Liver (tissue), 9 donors: ENCODE data around the gene CLEC4G. TPM values are rescaled to one million over a fixed set of nuclear protein-coding genes. Genes with fewer than 3 reads are reported as not detected.

Experiments used
- DNase-seq: peaks from one replicate; pipeline ENCODE4 v3.0.0-alpha.2; 2017; ENCODE audit warnings: low spot score
- H3K27ac ChIP-seq, 2 donors: one replicate each; pipeline ENCODE4 v1.7.0; 2013; ENCODE audit warnings: inconsistent platforms in 2 of 2, low read length in 2 of 2, control low read depth in 1 of 2, low read depth in 1 of 2, mild to moderate bottlenecking in 1 of 2
- H3K27me3 ChIP-seq, 4 donors: one replicate each; pipeline versions ENCODE4 v1.6.1 to v1.7.0; 2013; ENCODE audit warnings: low read length in 3 of 4, inconsistent platforms in 1 of 4, mild to moderate bottlenecking in 1 of 4, moderate library complexity in 1 of 4; ENCODE audit not compliant: control insufficient read depth in 4 of 4, insufficient read depth in 4 of 4
- H3K36me3 ChIP-seq, 4 donors: one replicate each; pipeline versions ENCODE4 v1.6.1 to v1.7.0; 2013; ENCODE audit warnings: low read length in 3 of 4, mild to moderate bottlenecking in 3 of 4, low read depth in 1 of 4, moderate library complexity in 1 of 4; ENCODE audit not compliant: control insufficient read depth in 4 of 4, insufficient read depth in 3 of 4
- H3K4me1 ChIP-seq, 4 donors: one replicate each; pipeline versions ENCODE4 v1.6.1 to v1.7.0; 2013; ENCODE audit warnings: low read length in 3 of 4, mild to moderate bottlenecking in 3 of 4, moderate library complexity in 1 of 4; ENCODE audit not compliant: control insufficient read depth in 4 of 4, insufficient read depth in 4 of 4
- H3K4me3 ChIP-seq, 3 donors: one replicate each; pipeline versions ENCODE4 v1.6.1 to v1.7.0; 2013; ENCODE audit warnings: low read length in 3 of 3, control low read depth in 1 of 3, low read depth in 1 of 3, mild to moderate bottlenecking in 1 of 3
- H3K9ac ChIP-seq, 2 donors: one replicate each; pipeline ENCODE4 v1.7.0; 2013; ENCODE audit warnings: low read length in 2 of 2, mild to moderate bottlenecking in 2 of 2, moderate library complexity in 2 of 2, control low read depth in 1 of 2, low read depth in 1 of 2
- H3K9me3 ChIP-seq, 4 donors: one replicate each; pipeline versions ENCODE4 v1.6.1 to v1.7.0; 2013; ENCODE audit warnings: low read length in 3 of 4; ENCODE audit not compliant: control insufficient read depth in 4 of 4
- EGR1 ChIP-seq, 2 donors: IDR thresholded peaks; 2 replicates each; pipeline ENCODE4 v1.6.1; 2016 to 2018; ENCODE audit warnings: antibody characterized with exemption in 2 of 2, low read depth in 2 of 2
- FOXA1 ChIP-seq: IDR thresholded peaks from 2 replicates; pipeline ENCODE4 v1.6.1; 2016; ENCODE audit warnings: antibody characterized with exemption
- FOXA2 ChIP-seq: IDR thresholded peaks from 2 replicates; pipeline ENCODE4 v1.6.1; 2016; ENCODE audit warnings: antibody characterized with exemption
- GABPA ChIP-seq, 2 donors: IDR thresholded peaks in 1 of 2; conservative IDR thresholded peaks in 1 of 2; 2 replicates each; pipeline ENCODE4 v1.6.1; 2016; ENCODE audit warnings: antibody characterized with exemption in 2 of 2, mild to moderate bottlenecking in 1 of 2, moderate library complexity in 1 of 2
- HNF4A ChIP-seq, 2 donors: conservative IDR thresholded peaks; 2 replicates each; pipeline ENCODE4 v1.6.1; 2016; ENCODE audit warnings: antibody characterized with exemption in 2 of 2, mild to moderate bottlenecking in 2 of 2
- HNF4G ChIP-seq: IDR thresholded peaks from 2 replicates; pipeline ENCODE4 v1.6.1; 2016; ENCODE audit warnings: antibody characterized with exemption
- JUND ChIP-seq, 2 donors: IDR thresholded peaks; 2 replicates each; pipeline ENCODE4 v1.6.1; 2016; ENCODE audit warnings: antibody characterized with exemption in 2 of 2
- NR2F2 ChIP-seq: IDR thresholded peaks from 2 replicates; pipeline ENCODE4 v1.6.1; 2016; ENCODE audit warnings: antibody characterized with exemption
- RAD21 ChIP-seq, 2 donors: IDR thresholded peaks; 2 replicates each; pipeline ENCODE4 v1.6.1; 2016; ENCODE audit warnings: antibody characterized with exemption in 2 of 2, mild to moderate bottlenecking in 2 of 2
- RXRA ChIP-seq, 2 donors: IDR thresholded peaks; 2 replicates each; pipeline ENCODE4 v1.6.1; 2017 to 2018; ENCODE audit warnings: antibody characterized with exemption in 2 of 2, mild to moderate bottlenecking in 1 of 2
- SP1 ChIP-seq: IDR thresholded peaks from 2 replicates; pipeline ENCODE4 v1.6.1; 2018; ENCODE audit warnings: antibody characterized with exemption, mild to moderate bottlenecking
- WGBS: extraction: QIAGEN DNeasy Blood & Tissue Kit; methylation state at CpG from one replicate; pipeline ENCODE4 v1.1.7; 2013; 5-methylcytosine and 5-hydroxymethylcytosine counted together
- polyA plus RNA-seq, 2 donors: library from polyadenylated mRNA; stranded (reverse) in 1 of 2; unstranded in 1 of 2; fragments of 200-250 nt in 1 of 2; fragments of >200 nt in 1 of 2; fragmentation: Nextera tagmentation in 1 of 2; extraction: Ambion mirVana in 1 of 2; gene quantifications; one replicate each; pipeline versions ENCODE4 v1.2.1 to v1.2.3, GENCODE V29; 2013 to 2015
- total RNA-seq, 2 donors: library from RNA; depleted of rRNA; stranded (reverse); fragments of >200 nt; gene quantifications; one replicate each; pipeline ENCODE4 v1.2.3, GENCODE V29; 2014
- TF ChIP-seq, protein P1 (sequence below): fragments of 150-350 bp; IDR thresholded peaks from 2 replicates; pipeline ENCODE4 v1.5.1; 2017; ENCODE audit warnings: improper control_type of control experiment, low read depth, low read length; ENCODE audit not compliant: missing input control
- TF ChIP-seq, protein P2 (sequence below): IDR thresholded peaks from 2 replicates; pipeline ENCODE4 v1.6.1; 2016; ENCODE audit warnings: antibody characterized with exemption
- TF ChIP-seq, protein P3 (sequence below): IDR thresholded peaks from 2 replicates; pipeline ENCODE4 v1.6.1; 2016; ENCODE audit warnings: antibody characterized with exemption, mild to moderate bottlenecking
- TF ChIP-seq, protein P4 (sequence below): IDR thresholded peaks from 2 replicates; pipeline ENCODE4 v1.6.1; 2016; ENCODE audit warnings: antibody characterized with exemption
- donor health status: healthy.
- donor health status: healthy.
- donor health status: healthy.
- donor health status: healthy.
- donor health status: healthy.

CLEC4G gene
- total and polyA plus RNA-seq, 4 donors, result 7.7 to 69.0 (median 45.6) TPM

DNA sequence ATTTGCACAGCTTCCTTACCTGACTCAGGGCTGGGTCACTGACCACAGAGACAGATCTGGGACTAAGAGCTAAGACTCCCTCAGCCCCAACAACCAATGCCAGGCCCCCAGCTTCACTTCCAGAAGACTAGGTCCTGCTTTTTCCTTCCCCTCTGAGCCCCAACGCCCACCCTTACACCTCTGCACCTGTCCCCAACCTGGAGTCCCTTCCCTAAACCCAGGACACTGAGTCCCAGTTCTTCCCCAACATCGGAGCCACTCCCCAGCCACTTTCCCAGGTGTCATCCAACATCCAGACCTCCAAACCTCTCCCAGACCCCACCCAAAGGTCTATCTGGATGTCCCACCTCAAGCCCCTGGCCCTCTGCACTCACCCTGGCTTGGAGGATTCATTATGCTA, 32.9 kb downstream of the CLEC4G start:
- no peak overlapping the region for H3K9ac ChIP-seq
- no peaks in the 10 kb centered on the region for H3K36me3 ChIP-seq
- no peak overlapping the region for H3K4me3 ChIP-seq
- no peaks in the 10 kb centered on the region for H3K4me1 ChIP-seq
- TF ChIP-seq FOXA1 (no peak), NR2F2 (no peak), EGR1 (IDR thresholded peaks at IDR 0.05; ENCODE audit: low read depth in 2 of 2) (no peak), GABPA (IDR thresholded peaks at IDR 0.05 in 1 of 2, conservative IDR thresholded peaks at IDR 0.05 in 1 of 2) (no peak)
- TF ChIP-seq, protein P1, sequence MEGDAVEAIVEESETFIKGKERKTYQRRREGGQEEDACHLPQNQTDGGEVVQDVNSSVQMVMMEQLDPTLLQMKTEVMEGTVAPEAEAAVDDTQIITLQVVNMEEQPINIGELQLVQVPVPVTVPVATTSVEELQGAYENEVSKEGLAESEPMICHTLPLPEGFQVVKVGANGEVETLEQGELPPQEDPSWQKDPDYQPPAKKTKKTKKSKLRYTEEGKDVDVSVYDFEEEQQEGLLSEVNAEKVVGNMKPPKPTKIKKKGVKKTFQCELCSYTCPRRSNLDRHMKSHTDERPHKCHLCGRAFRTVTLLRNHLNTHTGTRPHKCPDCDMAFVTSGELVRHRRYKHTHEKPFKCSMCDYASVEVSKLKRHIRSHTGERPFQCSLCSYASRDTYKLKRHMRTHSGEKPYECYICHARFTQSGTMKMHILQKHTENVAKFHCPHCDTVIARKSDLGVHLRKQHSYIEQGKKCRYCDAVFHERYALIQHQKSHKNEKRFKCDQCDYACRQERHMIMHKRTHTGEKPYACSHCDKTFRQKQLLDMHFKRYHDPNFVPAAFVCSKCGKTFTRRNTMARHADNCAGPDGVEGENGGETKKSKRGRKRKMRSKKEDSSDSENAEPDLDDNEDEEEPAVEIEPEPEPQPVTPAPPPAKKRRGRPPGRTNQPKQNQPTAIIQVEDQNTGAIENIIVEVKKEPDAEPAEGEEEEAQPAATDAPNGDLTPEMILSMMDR, result no peak
- TF ChIP-seq, protein P2, sequence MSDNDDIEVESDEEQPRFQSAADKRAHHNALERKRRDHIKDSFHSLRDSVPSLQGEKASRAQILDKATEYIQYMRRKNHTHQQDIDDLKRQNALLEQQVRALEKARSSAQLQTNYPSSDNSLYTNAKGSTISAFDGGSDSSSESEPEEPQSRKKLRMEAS, result no peak
- no peaks in the 10 kb centered on the region for H3K9me3 ChIP-seq
- DNase-seq, result no peak
- H3K27me3 ChIP-seq, result peaks cover 0 to 4% (median 0%) of the 10 kb centered on the region in 4 donors
- WGBS, result 52% methylated on average over 2 of the region's 2 CpGs
- H3K27ac ChIP-seq, result no peak overlapping the region

DNA sequence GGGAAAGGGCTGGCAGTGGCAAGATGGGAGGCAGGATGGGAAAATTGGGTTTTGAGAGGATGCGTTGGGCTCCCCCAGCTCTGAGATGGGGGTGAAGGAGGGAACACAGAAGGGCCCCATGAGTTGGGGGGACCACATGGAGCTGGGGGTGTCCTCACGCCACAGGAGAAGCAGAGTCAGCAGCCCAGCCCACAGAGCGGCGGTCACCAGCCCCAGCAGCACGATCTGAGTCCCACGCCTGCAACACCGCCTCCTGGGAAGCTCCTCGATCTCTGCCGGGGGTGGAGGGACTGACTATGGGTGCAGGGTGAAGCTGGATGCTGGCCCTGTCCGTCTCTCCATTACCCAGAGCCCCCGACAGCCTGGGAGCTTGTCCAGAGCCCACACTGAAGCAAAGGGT, 33.3 kb downstream of the CLEC4G start:
- Histone ChIP-seq H3K27ac (no peak overlapping the region), H3K4me3 (no peak overlapping the region), H3K4me1 (no peaks in the 10 kb centered on the region), H3K9me3 (no peaks in the 10 kb centered on the region), H3K27me3 (peaks cover 0 to 4% (median 0%) of the 10 kb centered on the region in 4 donors), H3K36me3 (no peaks in the 10 kb centered on the region), H3K9ac (no peak overlapping the region)
- 34% methylated on average over 11 of the region's 11 CpGs for WGBS
- no peak for DNase-seq
- TF ChIP-seq HNF4A (conservative IDR thresholded peaks at IDR 0.05) (no peak), SP1 (no peak)
- TF ChIP-seq, protein P3, sequence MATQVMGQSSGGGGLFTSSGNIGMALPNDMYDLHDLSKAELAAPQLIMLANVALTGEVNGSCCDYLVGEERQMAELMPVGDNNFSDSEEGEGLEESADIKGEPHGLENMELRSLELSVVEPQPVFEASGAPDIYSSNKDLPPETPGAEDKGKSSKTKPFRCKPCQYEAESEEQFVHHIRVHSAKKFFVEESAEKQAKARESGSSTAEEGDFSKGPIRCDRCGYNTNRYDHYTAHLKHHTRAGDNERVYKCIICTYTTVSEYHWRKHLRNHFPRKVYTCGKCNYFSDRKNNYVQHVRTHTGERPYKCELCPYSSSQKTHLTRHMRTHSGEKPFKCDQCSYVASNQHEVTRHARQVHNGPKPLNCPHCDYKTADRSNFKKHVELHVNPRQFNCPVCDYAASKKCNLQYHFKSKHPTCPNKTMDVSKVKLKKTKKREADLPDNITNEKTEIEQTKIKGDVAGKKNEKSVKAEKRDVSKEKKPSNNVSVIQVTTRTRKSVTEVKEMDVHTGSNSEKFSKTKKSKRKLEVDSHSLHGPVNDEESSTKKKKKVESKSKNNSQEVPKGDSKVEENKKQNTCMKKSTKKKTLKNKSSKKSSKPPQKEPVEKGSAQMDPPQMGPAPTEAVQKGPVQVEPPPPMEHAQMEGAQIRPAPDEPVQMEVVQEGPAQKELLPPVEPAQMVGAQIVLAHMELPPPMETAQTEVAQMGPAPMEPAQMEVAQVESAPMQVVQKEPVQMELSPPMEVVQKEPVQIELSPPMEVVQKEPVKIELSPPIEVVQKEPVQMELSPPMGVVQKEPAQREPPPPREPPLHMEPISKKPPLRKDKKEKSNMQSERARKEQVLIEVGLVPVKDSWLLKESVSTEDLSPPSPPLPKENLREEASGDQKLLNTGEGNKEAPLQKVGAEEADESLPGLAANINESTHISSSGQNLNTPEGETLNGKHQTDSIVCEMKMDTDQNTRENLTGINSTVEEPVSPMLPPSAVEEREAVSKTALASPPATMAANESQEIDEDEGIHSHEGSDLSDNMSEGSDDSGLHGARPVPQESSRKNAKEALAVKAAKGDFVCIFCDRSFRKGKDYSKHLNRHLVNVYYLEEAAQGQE, result no peak

DNA sequence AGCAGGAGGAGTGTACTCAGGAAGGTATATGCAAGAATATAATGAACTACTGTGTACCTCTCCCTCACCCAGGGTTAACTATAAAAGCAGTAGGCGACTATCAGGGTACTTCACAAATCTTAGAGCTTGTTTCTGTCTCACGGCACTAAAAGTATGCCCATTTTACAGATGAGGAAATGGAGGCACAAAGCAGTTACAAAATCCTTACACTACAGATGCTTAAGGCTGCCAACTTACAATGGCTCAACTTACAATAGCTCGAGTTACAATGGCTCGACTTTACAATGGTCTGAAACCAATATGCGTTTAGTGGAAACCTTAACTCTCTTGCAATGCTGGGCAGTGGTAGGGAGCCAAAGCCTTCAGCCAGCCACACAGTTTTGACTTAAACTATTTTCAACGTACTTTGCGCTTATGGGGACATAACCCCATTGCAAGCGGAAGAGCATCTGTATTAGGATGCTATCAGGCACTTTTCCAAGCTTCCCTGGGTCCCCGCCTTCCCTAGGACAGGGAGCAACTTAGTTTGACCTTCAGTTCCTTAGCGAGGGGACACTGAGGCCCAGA, 34.1 kb downstream of the CLEC4G start:
- WGBS, result 80% methylated on average over 10 of the region's 10 CpGs
- Histone ChIP-seq H3K4me3 (no peak overlapping the region), H3K36me3 (no peaks in the 10 kb centered on the region), H3K4me1 (no peaks in the 10 kb centered on the region), H3K9me3 (no peaks in the 10 kb centered on the region), H3K27ac (no peak overlapping the region), H3K27me3 (peaks cover 0 to 4% (median 0%) of the 10 kb centered on the region in 4 donors), H3K9ac (no peak overlapping the region)
- DNase-seq, result no peak
- TF ChIP-seq RAD21 (IDR thresholded peaks at IDR 0.05), result no peak
- TF ChIP-seq HNF4G, result no peak
- no peak for TF ChIP-seq RXRA (IDR thresholded peaks at IDR 0.05)
- TF ChIP-seq, protein P4, sequence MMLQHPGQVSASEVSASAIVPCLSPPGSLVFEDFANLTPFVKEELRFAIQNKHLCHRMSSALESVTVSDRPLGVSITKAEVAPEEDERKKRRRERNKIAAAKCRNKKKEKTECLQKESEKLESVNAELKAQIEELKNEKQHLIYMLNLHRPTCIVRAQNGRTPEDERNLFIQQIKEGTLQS, result no peak
- TF ChIP-seq FOXA2, result no peak
- TF ChIP-seq FOXA1, result no peak
- TF ChIP-seq JUND (IDR thresholded peaks at IDR 0.05), result no peak
- TF ChIP-seq, protein P3, result no peak
- TF ChIP-seq HNF4A (conservative IDR thresholded peaks at IDR 0.05), result no peak
- no peak for TF ChIP-seq EGR1 (IDR thresholded peaks at IDR 0.05; ENCODE audit: low read depth in 2 of 2)
